HL-60 (cell line): ENCODE measurements around the gene NRXN2.

Experiments
- CTCF ChIP-seq: IDR thresholded peaks from one replicate; pipeline ENCODE4 v1.5.1; 2011; ENCODE audit warnings: low read length, control low read depth, inconsistent platforms; ENCODE audit not compliant: insufficient read depth
- GABPA ChIP-seq: IDR thresholded peaks from 2 replicates; pipeline ENCODE4 v1.6.1; 2012; ENCODE audit warnings: low read depth
- POLR2AphosphoS5 ChIP-seq: IDR thresholded peaks from 2 replicates; pipeline ENCODE4 v1.6.1; 2012; ENCODE audit warnings: low read depth
- REST ChIP-seq: IDR thresholded peaks from 2 replicates; pipeline ENCODE4 v1.6.1; 2012; ENCODE audit warnings: low read depth; ENCODE audit not compliant: insufficient replicate concordance
- SPI1 ChIP-seq: IDR thresholded peaks from 2 replicates; pipeline ENCODE4 v1.6.1; 2012; ENCODE audit warnings: low read depth, mild to moderate bottlenecking, borderline replicate concordance

GRCh38 chr11:64760759-64761420 is 37.9 kb upstream of the NRXN2 start:
- TF ChIP-seq POLR2AphosphoS5 = no peak
- no peak for TF ChIP-seq CTCF
- TF ChIP-seq GABPA = no peak
- no peak for TF ChIP-seq SPI1
- TF ChIP-seq REST = no peak
